Fibroblast of peridontal ligament (primary cell): Measurements from ENCODE around the gene PRDM11.

Experiments used
- DNase-seq: peaks from one replicate; pipeline ENCODE4 v3.0.0-alpha.2; 2010; ENCODE audit errors: extremely low read depth

The PRDM11 gene

GRCh38 chr11:45157247-45158209, 11.1 kb downstream of the PRDM11 start:
- DNase-seq = no peak

GRCh38 chr11:45158210-45158731, 11.8 kb downstream of the PRDM11 start:
- DNase-seq = no peak

- no peak for DNase-seq
Measured at GRCh38 chr11:45158891-45159605, 12.6 kb downstream of the PRDM11 start.

GRCh38 chr11:45159781-45160365, 13.4 kb downstream of the PRDM11 start:
- DNase-seq = no peak

GRCh38 chr11:45161252-45162063, 15.0 kb downstream of the PRDM11 start:
- DNase-seq = no peak

- DNase-seq = no peak
Measured at GRCh38 chr11:45162064-45162375, 15.6 kb downstream of the PRDM11 start.

- DNase-seq = no peak
Measured at GRCh38 chr11:45162916-45163879, 16.8 kb downstream of the PRDM11 start.

- DNase-seq = no peak
Measured at GRCh38 chr11:45163956-45164575, 17.6 kb downstream of the PRDM11 start.

GRCh38 chr11:45165386-45165785, 18.9 kb downstream of the PRDM11 start:
- no peak for DNase-seq

GRCh38 chr11:45165806-45166603, 19.6 kb downstream of the PRDM11 start:
- no peak for DNase-seq

GRCh38 chr11:45166604-45166897, 20.1 kb downstream of the PRDM11 start:
- DNase-seq = no peak

- no peak for DNase-seq
Measured at GRCh38 chr11:45167283-45167682, 20.8 kb downstream of the PRDM11 start.

GRCh38 chr11:45168366-45169130, 22.1 kb downstream of the PRDM11 start:
- no peak for DNase-seq

- DNase-seq = peak; percentile 40
Measured at GRCh38 chr11:45169310-45170072, 23.1 kb downstream of the PRDM11 start.

- no peak for DNase-seq
Measured at GRCh38 chr11:45170484-45170883, 24.0 kb downstream of the PRDM11 start.

GRCh38 chr11:45171550-45171949, 25.1 kb downstream of the PRDM11 start:
- DNase-seq = no peak

GRCh38 chr11:45173064-45173463, 26.6 kb downstream of the PRDM11 start:
- no peak for DNase-seq
